ENCODE measurements around the gene M1AP.

DNA sequence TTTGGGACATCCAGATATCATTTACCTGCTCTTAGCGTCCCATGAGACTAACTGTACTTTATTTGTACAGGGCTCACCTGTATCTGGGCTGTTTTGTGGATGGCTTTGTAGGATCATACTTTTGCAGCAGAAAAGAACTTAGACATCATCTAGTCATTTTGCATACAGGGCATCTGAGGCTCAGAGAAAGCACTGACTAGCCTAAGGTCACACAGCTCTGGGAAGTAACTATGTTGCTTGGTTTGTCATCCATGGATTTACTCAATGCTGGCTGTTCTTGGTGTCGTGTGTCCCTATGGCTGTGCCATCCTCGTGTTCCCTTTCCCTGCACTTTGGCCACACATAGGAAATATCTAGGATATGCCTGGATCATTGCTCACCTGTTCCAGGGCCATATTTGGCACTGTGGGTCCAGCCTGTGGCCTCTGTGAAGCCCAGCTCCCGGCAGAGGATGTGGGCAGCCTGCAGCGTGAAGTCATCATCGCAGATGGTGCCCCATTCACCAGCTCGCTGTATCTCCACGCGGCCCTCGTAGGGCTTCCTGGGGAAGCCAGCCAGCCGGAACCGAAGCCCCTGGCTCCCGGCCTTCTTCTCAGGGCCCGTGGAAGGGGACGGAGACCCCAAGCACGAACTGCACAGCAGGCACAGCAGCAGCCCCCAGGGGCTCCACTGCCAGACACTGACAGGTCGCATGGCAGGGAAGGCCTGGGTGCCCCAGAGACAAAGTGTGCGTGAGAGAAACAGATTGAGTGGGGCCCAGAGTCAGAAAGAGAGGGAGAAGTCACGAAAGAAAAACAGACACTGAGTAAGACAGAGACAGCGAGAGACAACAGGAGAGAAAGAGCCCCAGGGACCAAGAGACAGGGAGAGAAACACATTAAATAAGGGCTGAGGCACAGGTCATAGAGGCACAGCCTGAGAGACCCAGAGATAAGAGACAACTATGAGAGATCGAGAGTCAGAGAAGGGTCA is 95.9 kb downstream of the M1AP start:
- TF ChIP-seq PAX5 (IDR thresholded peaks at IDR 0.05; ENCODE audit: insufficient read depth, low read length, severe bottlenecking) = no peak
- no peak for TF ChIP-seq POLR2A (IDR thresholded peaks at IDR 0.05; ENCODE audit: low read depth, low read length)
- TF ChIP-seq TAF1 (IDR thresholded peaks at IDR 0.05; ENCODE audit: low read depth, low read length) = no peak
- TF ChIP-seq POLR2AphosphoS5 (IDR thresholded peaks at IDR 0.05; ENCODE audit: low read depth, low read length) = no peak
- no peak for TF ChIP-seq SPI1 (IDR thresholded peaks at IDR 0.05; ENCODE audit: low read depth, low read length)
- no peak for TF ChIP-seq POU2F2 (IDR thresholded peaks at IDR 0.05; ENCODE audit: low read depth, low read length)

Data from GM12891 (cell line).